H1 (cell line): Measurements from ENCODE around the gene ATP6V0D1. TPM values are rescaled to one million over a fixed set of nuclear protein-coding genes. Genes with fewer than 3 reads are reported as not detected.
A peak's percentile ranks its signal among the peaks of the same experiment; 100 is the strongest.

Source experiments
- CHD1 ChIP-seq: IDR thresholded peaks from 2 replicates; pipeline ENCODE4 v1.6.1; 2012; ENCODE audit warnings: low read depth, low read length, improper control_type of control experiment
- EGR1 ChIP-seq: IDR thresholded peaks from 2 replicates; pipeline ENCODE4 v1.6.1; 2011; ENCODE audit warnings: low read depth, low read length, borderline replicate concordance
- EP300 ChIP-seq, 2 experiments: IDR thresholded peaks; 1 replicate in 1 of 2; 2 replicates in 1 of 2; pipeline ENCODE4 v1.6.1; 2011 to 2012; ENCODE audit warnings: low read depth in 2 of 2, low read length in 2 of 2, mild to moderate bottlenecking in 2 of 2, borderline replicate concordance in 1 of 2, inconsistent platforms in 1 of 2, moderate library complexity in 1 of 2
- JUN ChIP-seq: IDR thresholded peaks from 2 replicates; pipeline ENCODE4 v1.6.1; 2011; ENCODE audit warnings: low read depth, mild to moderate bottlenecking, improper control_type of control experiment, low read length
- JUND ChIP-seq: IDR thresholded peaks from 2 replicates; pipeline ENCODE4 v1.6.1; 2011; ENCODE audit warnings: mild to moderate bottlenecking, improper control_type of control experiment, low read length
- KDM1A ChIP-seq: fragments of 200-600, 300-600 bp; sonication (generic); IDR thresholded peaks from 2 replicates; pipeline ENCODE4 v1.7.1; 2016; ENCODE audit warnings: mild to moderate bottlenecking, low read length, borderline replicate concordance
- RBBP5 ChIP-seq: IDR thresholded peaks from 2 replicates; pipeline ENCODE4 v1.7.1; 2012; ENCODE audit warnings: low read depth, mild to moderate bottlenecking, inconsistent platforms, low read length, moderate library complexity, borderline replicate concordance
- RFX5 ChIP-seq: IDR thresholded peaks from 2 replicates; pipeline ENCODE4 v1.6.1; 2011; ENCODE audit warnings: low read depth, low read length, improper control_type of control experiment, borderline replicate concordance
- SIX5 ChIP-seq: IDR thresholded peaks from 2 replicates; pipeline ENCODE4 v1.6.1; 2011; ENCODE audit warnings: mild to moderate bottlenecking, low read depth, low read length
- TAF7 ChIP-seq: optimal IDR thresholded peaks from 2 replicates; pipeline ENCODE3; 2011; ENCODE audit warnings: low read depth, mild to moderate bottlenecking, inconsistent platforms, low read length, moderate library complexity, borderline replicate concordance
- polyA plus RNA-seq, 7 experiments: library from polyadenylated mRNA; depleted of rRNA in 3 of 7; stranded (reverse) in 5 of 7; unstranded in 2 of 7; fragments of >200 nt in 5 of 7; fragments of 200-250 nt in 2 of 7; gene quantifications; 1 replicate in 5 of 7; 2 replicates in 1 of 7; 4 replicates in 1 of 7; pipeline versions ENCODE4 v1.2.1 to v1.2.3, GENCODE V29; 2011 to 2013; ENCODE audit warnings: missing spikeins in 2 of 7, mixed read lengths in 2 of 7
- total RNA-seq: library from RNA; stranded (reverse); fragmentation: NEBNext Ultra II Directional; extraction: Animal tissue kit (Norgen Biotek cat#: 25700); gene quantifications from 2 replicates; pipeline ENCODE4 v1.2.1, GENCODE V29; 2021

Gene ATP6V0D1
- total and polyA plus RNA-seq, 2 of the 8 experiments (the other 6 are each of a cell fraction or from before 2014, with no cell fraction given) = 47.3 to 134 TPM

GRCh38 chr16:67431775-67432505, 49.0 kb downstream of the ATP6V0D1 start (continued):
- TF ChIP-seq TAF7 (peak; percentile 37), RFX5 (no peak), RBBP5 (no peak; the same call in 1 of the 2 replicates), JUN (no peak), CHD1 (no peak), EGR1 (no peak), KDM1A (no peak), SIX5 (no peak), JUND (no peak), EP300 (IDR thresholded peaks at IDR 0.05; ENCODE audit: borderline replicate concordance in 1 of 2, low read depth in 2 of 2, low read length in 2 of 2) (no peak)
- TF ChIP-seq, all 59 proteins: peak for 7
